CD14-positive monocyte (primary cell): ENCODE measurements around the gene SYPL2. TPM values are rescaled to one million over a fixed set of nuclear protein-coding genes. Genes with fewer than 3 reads are reported as not detected.

Source experiments
- DNase-seq, 3 donors: peaks; one replicate each; pipeline ENCODE4 v3.0.0-alpha.2; 2011 to 2022
- H2AFZ ChIP-seq: 2 replicates; pipeline ENCODE4 v1.6.0; 2012; ENCODE audit warnings: mild to moderate bottlenecking, low read depth, low read length, inconsistent platforms; ENCODE audit not compliant: insufficient read depth, poor library complexity, severe bottlenecking
- H3K27ac ChIP-seq, 2 donors: 1 replicate in 1 of 2; 2 replicates in 1 of 2; pipeline ENCODE4 v1.5.1; 2012 to 2013; ENCODE audit warnings: low read length in 2 of 2, control low read depth in 1 of 2, inconsistent platforms in 1 of 2, low read depth in 1 of 2, mild to moderate bottlenecking in 1 of 2
- H3K27me3 ChIP-seq, 2 donors: one replicate each; pipeline versions ENCODE4 v1.6.0 to v1.6.1; 2011 to 2013; ENCODE audit warnings: low read length in 2 of 2; ENCODE audit not compliant: control insufficient read depth in 2 of 2, insufficient read depth in 2 of 2
- H3K36me3 ChIP-seq, 2 donors: replicated peaks in 1 of 2; 1 replicate in 1 of 2; 2 replicates in 1 of 2; pipeline versions ENCODE4 v1.5.1 to v1.6.1; 2012 to 2013; ENCODE audit warnings: low read length in 2 of 2, control low read depth in 1 of 2, inconsistent platforms in 1 of 2, mild to moderate bottlenecking in 1 of 2; ENCODE audit not compliant: insufficient read depth in 2 of 2, control insufficient read depth in 1 of 2
- H3K4me1 ChIP-seq, 2 donors: 1 replicate in 1 of 2; 2 replicates in 1 of 2; pipeline versions ENCODE4 v1.5.1 to v1.6.1; 2012 to 2013; ENCODE audit warnings: low read length in 2 of 2, control low read depth in 1 of 2, inconsistent platforms in 1 of 2, mild to moderate bottlenecking in 1 of 2, moderate library complexity in 1 of 2; ENCODE audit not compliant: insufficient read depth in 2 of 2, control insufficient read depth in 1 of 2
- H3K4me2 ChIP-seq: replicated peaks from 2 replicates; pipeline ENCODE3; 2012; ENCODE audit warnings: low read length, moderate library complexity, mild to moderate bottlenecking; ENCODE audit not compliant: poor library complexity, severe bottlenecking; ENCODE audit errors: extremely low read depth
- H3K4me3 ChIP-seq, 3 experiments: fragments of 200-600 bp in 1 of 3; sonication (generic) in 1 of 3; replicated peaks in 1 of 3; 1 replicate in 2 of 3; 2 replicates in 1 of 3; pipeline ENCODE4 v1.5.1; 2011 to 2013; ENCODE audit warnings: low read length in 3 of 3, mild to moderate bottlenecking in 3 of 3, control low read depth in 2 of 3, low read depth in 2 of 3, inconsistent platforms in 1 of 3, moderate library complexity in 1 of 3
- H3K79me2 ChIP-seq: 2 replicates; pipeline ENCODE4 v1.6.0; 2012; ENCODE audit warnings: mild to moderate bottlenecking, control low read depth, inconsistent platforms, low read length, moderate library complexity; ENCODE audit not compliant: insufficient read depth
- H3K9ac ChIP-seq: 2 replicates; pipeline ENCODE4 v1.6.0; 2017; ENCODE audit warnings: low read length, mild to moderate bottlenecking; ENCODE audit not compliant: insufficient read depth, poor library complexity, severe bottlenecking
- H3K9me3 ChIP-seq, 2 donors: replicated peaks in 1 of 2; 1 replicate in 1 of 2; 2 replicates in 1 of 2; pipeline versions ENCODE4 v1.5.1 to v1.6.1; 2012 to 2013; ENCODE audit warnings: low read length in 2 of 2, control low read depth in 1 of 2; ENCODE audit not compliant: control insufficient read depth in 1 of 2, insufficient read depth in 1 of 2
- H4K20me1 ChIP-seq: 2 replicates; pipeline ENCODE4 v1.6.0; 2012; ENCODE audit warnings: mild to moderate bottlenecking, low read length, control low read depth, moderate library complexity; ENCODE audit not compliant: insufficient read depth
- H3K27ac Mint-ChIP-seq, 7 donors: one replicate each; pipeline ENCODE4 v1.8.0; 2020; ENCODE audit warnings: mild to moderate bottlenecking in 7 of 7, mixed read lengths in 7 of 7, moderate library complexity in 6 of 7, inconsistent platforms in 2 of 7
- H3K27me3 Mint-ChIP-seq, 3 donors: one replicate each; pipeline ENCODE4 v1.8.0; 2021 to 2022; ENCODE audit warnings: low read depth in 3 of 3, mild to moderate bottlenecking in 3 of 3, mixed read lengths in 3 of 3, moderate library complexity in 3 of 3, inconsistent platforms in 1 of 3
- H3K36me3 Mint-ChIP-seq, 2 donors: one replicate each; pipeline ENCODE4 v1.8.0; 2020; ENCODE audit warnings: mixed read lengths in 2 of 2, inconsistent platforms in 1 of 2, mild to moderate bottlenecking in 1 of 2
- H3K4me1 Mint-ChIP-seq: one replicate; pipeline ENCODE4 v1.8.0; 2020; ENCODE audit warnings: mild to moderate bottlenecking, mixed read lengths
- H3K4me3 Mint-ChIP-seq, 2 donors: one replicate each; pipeline ENCODE4 v1.8.0; 2020; ENCODE audit warnings: mild to moderate bottlenecking in 2 of 2, mixed read lengths in 2 of 2, moderate library complexity in 1 of 2
- H3K9me3 Mint-ChIP-seq, 7 donors: one replicate each; pipeline ENCODE4 v1.8.0; 2020 to 2022; ENCODE audit warnings: mixed read lengths in 7 of 7, mild to moderate bottlenecking in 6 of 7, moderate library complexity in 6 of 7, inconsistent platforms in 2 of 7
- CTCF ChIP-seq: fragments of 200-600 bp; IDR thresholded peaks from one replicate; pipeline ENCODE4 v1.8.0; 2022; ENCODE audit warnings: antibody characterized with exemption, mild to moderate bottlenecking
- WGBS: methylation state at CpG from one replicate; pipeline ENCODE4 v1.1.5; 2013; ENCODE audit warnings: missing lambda C conversion rate; ENCODE audit not compliant: insufficient coverage; 5-methylcytosine and 5-hydroxymethylcytosine counted together
- intact Hi-C, 2 donors: fragments of 100-400 bp; cut with micrococcal nuclease; formaldehyde crosslinking; loops; one replicate each; pipeline versions ENCODE4 v1.15.0 to v1.15.1; 2023
- polyA plus RNA-seq, 3 donors: library from polyadenylated mRNA; depleted of rRNA in 1 of 3; unstranded in 2 of 3; stranded (reverse) in 1 of 3; fragments of 300-500 nt in 2 of 3; fragments of >200 nt in 1 of 3; fragmentation: Illumina TruSeq in 2 of 3; gene quantifications; 1 replicate in 2 of 3; 2 replicates in 1 of 3; pipeline ENCODE4 v1.2.3, GENCODE V29; 2012 to 2021

The SYPL2 gene
- polyA plus RNA-seq, 3 donors = 0.03 to 0.12 TPM; not detected in 1

GRCh38 chr1:109478806-109479205, 12.5 kb downstream of the SYPL2 start:
- Mint-ChIP-seq H3K4me3 (peak overlapping the region in 1 of 2 donors; percentile 39), H3K4me1 (peaks cover 28% of the 10 kb centered on the region), H3K27me3 (peaks cover 48 to 57% (median 51%) of the 10 kb centered on the region in 3 donors), H3K9me3 (no peaks in the 10 kb centered on the region), H3K36me3 (no peaks in the 10 kb centered on the region), H3K27ac (no peak overlapping the region)
- H3K4me2 ChIP-seq = no peak overlapping the region
- no peaks in the 10 kb centered on the region for H4K20me1 ChIP-seq
- TF ChIP-seq CTCF = no peak
- no peaks in the 10 kb centered on the region for H3K36me3 ChIP-seq
- no peak overlapping the region for H3K9ac ChIP-seq
- H3K9me3 ChIP-seq = no peaks in the 10 kb centered on the region
- no peak overlapping the region for H3K27ac ChIP-seq
- intact Hi-C loops = no loop called here
- no peak for DNase-seq
- H3K27me3 ChIP-seq = peaks cover 8 to 31% of the 10 kb centered on the region in 2 donors
- WGBS = 6% methylated on average over 6 of the region's 7 CpGs
- H3K4me1 ChIP-seq = peaks cover 20 to 22% of the 10 kb centered on the region in 2 donors
- no peaks in the 10 kb centered on the region for H3K79me2 ChIP-seq
- H2AFZ ChIP-seq = no peak overlapping the region
- H3K4me3 ChIP-seq = no peak overlapping the region

GRCh38 chr1:109479311-109479710, 13.0 kb downstream of the SYPL2 start:
- H3K79me2 ChIP-seq = no peaks in the 10 kb centered on the region
- 78% methylated on average over 3 of the region's 5 CpGs for WGBS
- no peaks in the 10 kb centered on the region for H3K36me3 ChIP-seq
- Mint-ChIP-seq H3K9me3 (no peaks in the 10 kb centered on the region), H3K36me3 (no peaks in the 10 kb centered on the region), H3K4me3 (peak overlapping the region in 1 of 2 donors; percentile 5), H3K27ac (no peak overlapping the region), H3K27me3 (peaks cover 47 to 53% (median 51%) of the 10 kb centered on the region in 3 donors), H3K4me1 (peaks cover 30% of the 10 kb centered on the region)
- intact Hi-C loops = no loop called here
- H3K9ac ChIP-seq = no peak overlapping the region
- H3K27ac ChIP-seq = no peak overlapping the region
- H3K4me3 ChIP-seq = no peak overlapping the region
- no peaks in the 10 kb centered on the region for H4K20me1 ChIP-seq
- H3K4me1 ChIP-seq = peaks cover 22 to 25% of the 10 kb centered on the region in 2 donors
- no peak overlapping the region for H2AFZ ChIP-seq
- peaks cover 8 to 31% of the 10 kb centered on the region in 2 donors for H3K27me3 ChIP-seq
- no peak for TF ChIP-seq CTCF
- H3K4me2 ChIP-seq = no peak overlapping the region
- no peak for DNase-seq
- no peaks in the 10 kb centered on the region for H3K9me3 ChIP-seq
